KMS-11 (cell line): Measurements from ENCODE around the gene EPS15.

ENCODE experiments used
- H2AFZ ChIP-seq: fragments of 200-600 bp; sonication (generic); 2 replicates; pipeline ENCODE4 v1.6.1; 2016; ENCODE audit warnings: antibody characterized with exemption, mixed run types, low read depth
- H3K27ac ChIP-seq: fragments of 200-600 bp; sonication (generic); 2 replicates; pipeline ENCODE4 v1.6.1; 2016; ENCODE audit warnings: mild to moderate bottlenecking, mixed run types
- H3K27me3 ChIP-seq: fragments of 200-600 bp; sonication (generic); 2 replicates; pipeline ENCODE4 v1.6.1; 2017; ENCODE audit warnings: mild to moderate bottlenecking, low read depth, mixed run types, moderate library complexity; ENCODE audit not compliant: insufficient read depth
- H3K36me3 ChIP-seq: fragments of 200-600 bp; sonication (generic); 2 replicates; pipeline ENCODE4 v1.6.1; 2017; ENCODE audit warnings: mild to moderate bottlenecking, mixed run types; ENCODE audit not compliant: insufficient read depth
- H3K4me1 ChIP-seq: fragments of 200-600 bp; sonication (generic); 2 replicates; pipeline ENCODE4 v1.6.1; 2016; ENCODE audit warnings: mild to moderate bottlenecking, low read depth, mixed run types; ENCODE audit not compliant: poor library complexity, severe bottlenecking
- H3K4me2 ChIP-seq: fragments of 200-600 bp; sonication (generic); 2 replicates; pipeline ENCODE4 v1.7.0; 2016; ENCODE audit warnings: mild to moderate bottlenecking, mixed run types
- H3K4me3 ChIP-seq: fragments of 200-600 bp; sonication (generic); IDR thresholded peaks from 2 replicates; pipeline ENCODE4 v1.6.1; 2017; ENCODE audit warnings: low read depth, low read length, mixed read lengths; ENCODE audit not compliant: insufficient read depth
- H3K79me2 ChIP-seq: fragments of 200-600 bp; sonication (generic); 2 replicates; pipeline ENCODE4 v1.6.1; 2016; ENCODE audit warnings: low read depth, mixed run types; ENCODE audit not compliant: insufficient read depth
- H3K9ac ChIP-seq: fragments of 200-600 bp; sonication (generic); 2 replicates; pipeline ENCODE4 v1.6.1; 2016; ENCODE audit warnings: mild to moderate bottlenecking, mixed run types
- H4K20me1 ChIP-seq: fragments of 200-600 bp; sonication (generic); 2 replicates; pipeline ENCODE4 v1.6.1; 2016; ENCODE audit warnings: mild to moderate bottlenecking, mixed run types; ENCODE audit not compliant: insufficient read depth
- CTCF ChIP-seq: fragments of 200-600 bp; sonication (generic); conservative IDR thresholded peaks from 2 replicates; pipeline ENCODE4 v1.6.1; 2017; ENCODE audit warnings: low read depth, mild to moderate bottlenecking, antibody characterized with exemption, low read length, moderate library complexity, mixed read lengths

The EPS15 gene

DNA sequence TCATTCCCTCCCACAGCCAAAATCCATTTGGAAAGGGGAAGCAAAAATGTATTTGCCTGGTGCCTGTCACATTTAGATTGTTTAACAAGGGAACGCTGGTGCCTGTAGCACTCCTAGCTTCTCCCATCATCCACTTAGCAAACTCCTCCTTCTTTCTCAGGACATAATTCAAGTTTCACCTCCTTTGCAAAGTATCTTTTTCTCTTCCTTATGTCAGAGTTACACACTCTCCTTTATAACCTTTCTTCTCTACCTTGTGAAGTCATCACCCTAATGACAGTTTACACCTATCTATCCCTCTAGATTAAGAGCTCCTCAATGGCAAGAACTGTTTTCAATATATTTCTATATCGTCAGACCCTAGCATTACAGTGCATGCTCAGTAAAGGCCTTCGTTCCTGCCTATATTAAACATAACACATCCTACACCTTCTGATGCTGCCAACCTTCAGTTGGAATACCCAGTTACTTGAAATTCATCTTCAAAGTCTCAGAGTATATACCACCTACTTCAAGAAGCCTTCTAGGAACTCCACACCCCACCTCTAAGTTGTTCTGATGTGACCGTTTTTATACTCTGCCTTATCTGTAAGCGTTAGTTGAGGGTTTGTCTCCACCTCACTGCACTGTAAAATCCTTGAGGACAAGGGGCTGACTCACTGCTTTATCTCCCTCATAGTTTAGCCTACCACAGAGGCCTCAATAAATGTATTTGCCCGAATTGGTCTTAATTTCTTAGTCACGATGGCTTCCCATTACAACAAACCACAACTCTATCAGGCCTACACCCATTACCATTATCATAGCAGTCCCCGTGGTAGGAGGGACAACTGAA is 1.0 kb upstream of the EPS15 start:
- no peaks in the 10 kb centered on the region for H4K20me1 ChIP-seq
- no peaks in the 10 kb centered on the region for H3K4me1 ChIP-seq
- H3K9ac ChIP-seq = no peak overlapping the region
- H3K27ac ChIP-seq = no peak overlapping the region
- no peaks in the 10 kb centered on the region for H3K27me3 ChIP-seq
- no peaks in the 10 kb centered on the region for H3K36me3 ChIP-seq
- H3K4me2 ChIP-seq = no peak overlapping the region
- TF ChIP-seq CTCF = no peak
- H3K79me2 ChIP-seq = no peaks in the 10 kb centered on the region
- H2AFZ ChIP-seq = no peak overlapping the region
- H3K4me3 ChIP-seq = no peak overlapping the region

DNA sequence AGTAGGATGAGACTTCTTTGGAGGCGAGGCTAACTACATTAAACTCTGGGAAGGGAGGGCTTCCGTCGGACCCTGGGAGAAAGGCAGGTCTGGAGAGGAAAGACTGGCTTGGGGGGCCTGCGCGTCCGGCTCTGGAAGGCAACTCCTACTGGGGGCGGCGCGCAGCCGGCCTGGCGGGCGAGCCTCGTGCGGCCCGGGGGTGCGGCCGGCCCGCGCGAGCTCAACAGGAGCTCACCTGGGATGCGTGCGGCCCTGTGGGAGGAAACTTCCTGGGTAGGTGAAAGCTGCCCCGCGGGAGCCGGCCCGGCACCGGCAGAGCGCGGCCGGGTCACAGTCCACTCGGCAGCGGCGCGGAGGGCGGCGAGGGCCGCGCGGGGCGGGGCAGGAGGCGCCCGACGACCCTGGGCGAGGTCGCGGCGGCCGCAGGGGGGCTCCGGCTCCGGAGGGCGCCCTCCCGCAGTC is 449 bp downstream of the EPS15 start:
- H3K4me3 ChIP-seq = no peak overlapping the region
- no peak overlapping the region for H3K27ac ChIP-seq
- H2AFZ ChIP-seq = peak overlapping the region; percentile 26; the same call in 1 of the 2 replicates
- peak overlapping the region; percentile 36; the same call in 1 of the 2 replicates for H3K4me2 ChIP-seq
- peak overlapping the region; percentile 44; the same call in 1 of the 2 replicates for H3K9ac ChIP-seq
- H3K4me1 ChIP-seq = no peaks in the 10 kb centered on the region
- no peaks in the 10 kb centered on the region for H4K20me1 ChIP-seq
- no peak for TF ChIP-seq CTCF
- no peaks in the 10 kb centered on the region for H3K27me3 ChIP-seq
- H3K79me2 ChIP-seq = no peaks in the 10 kb centered on the region
- no peaks in the 10 kb centered on the region for H3K36me3 ChIP-seq

DNA sequence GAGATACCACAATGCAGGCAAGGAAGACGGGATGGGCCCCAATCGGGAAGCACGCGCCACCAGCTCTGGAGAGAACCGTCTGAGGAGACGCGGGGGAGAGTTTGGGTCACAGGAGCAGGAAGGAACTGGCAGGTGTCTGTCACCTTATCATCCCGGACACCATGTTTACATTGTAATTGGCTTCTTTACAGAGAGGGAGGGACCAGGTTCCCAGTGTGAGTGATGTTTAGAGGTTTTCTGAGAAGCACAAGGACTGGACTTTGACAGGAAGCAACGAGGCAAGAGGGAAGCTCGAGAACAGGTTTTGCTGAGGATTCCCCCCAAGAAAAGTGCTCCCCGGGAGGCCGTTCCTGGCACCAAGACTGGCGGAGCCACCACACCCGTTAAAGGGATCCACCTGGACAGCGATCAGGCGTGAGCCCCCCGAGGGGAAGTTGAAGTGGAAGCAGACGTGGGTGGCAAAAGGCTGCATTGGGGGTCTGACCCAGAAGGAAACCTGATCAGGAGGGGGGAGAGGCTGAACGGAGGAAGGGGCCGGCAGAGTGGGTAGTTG is 957 bp downstream of the EPS15 start:
- Histone ChIP-seq H3K27ac (no peak overlapping the region), H3K9ac (peak overlapping the region; percentile 44; the same call in 1 of the 2 replicates), H2AFZ (peak overlapping the region; percentile 26; the same call in 1 of the 2 replicates), H3K27me3 (no peaks in the 10 kb centered on the region), H3K4me2 (peak overlapping the region; percentile 36; the same call in 1 of the 2 replicates), H3K4me3 (no peak overlapping the region), H4K20me1 (no peaks in the 10 kb centered on the region), H3K4me1 (no peaks in the 10 kb centered on the region), H3K79me2 (no peaks in the 10 kb centered on the region), H3K36me3 (no peaks in the 10 kb centered on the region)
- TF ChIP-seq CTCF = no peak

GRCh38 chr1:51517361-51518032 is 1.6 kb downstream of the EPS15 start:
- peak overlapping the region; percentile 36; the same call in 1 of the 2 replicates for H3K4me2 ChIP-seq
- no peaks in the 10 kb centered on the region for H3K79me2 ChIP-seq
- no peaks in the 10 kb centered on the region for H3K27me3 ChIP-seq
- H3K36me3 ChIP-seq = no peaks in the 10 kb centered on the region
- H4K20me1 ChIP-seq = no peaks in the 10 kb centered on the region
- H3K27ac ChIP-seq = no peak overlapping the region
- peak overlapping the region; percentile 26; the same call in 1 of the 2 replicates for H2AFZ ChIP-seq
- no peak for TF ChIP-seq CTCF
- no peak overlapping the region for H3K4me3 ChIP-seq
- H3K4me1 ChIP-seq = no peaks in the 10 kb centered on the region
- H3K9ac ChIP-seq = peak overlapping the region; percentile 44; the same call in 1 of the 2 replicates
